Measurements from ENCODE around the gene NGF.

The NGF gene

GRCh38 chr1:115255154-115255553, 82.9 kb downstream of the NGF start:
- TF ChIP-seq CTCF (IDR thresholded peaks at IDR 0.05), result no peak

GRCh38 chr1:115252585-115252984, 85.5 kb downstream of the NGF start:
- TF ChIP-seq CTCF (IDR thresholded peaks at IDR 0.05), result no peak

GRCh38 chr1:115251856-115252255, 86.2 kb downstream of the NGF start:
- TF ChIP-seq CTCF (IDR thresholded peaks at IDR 0.05), result no peak

- no peak for TF ChIP-seq CTCF (IDR thresholded peaks at IDR 0.05)
Measured at GRCh38 chr1:115251340-115251748, 86.7 kb downstream of the NGF start.

GRCh38 chr1:115246526-115246925, 91.5 kb downstream of the NGF start:
- no peak for TF ChIP-seq CTCF (IDR thresholded peaks at IDR 0.05)

- no peak for TF ChIP-seq CTCF (IDR thresholded peaks at IDR 0.05)
Measured at GRCh38 chr1:115245227-115245626, 92.8 kb downstream of the NGF start.

GRCh38 chr1:115242543-115242942, 95.5 kb downstream of the NGF start:
- no peak for TF ChIP-seq CTCF (IDR thresholded peaks at IDR 0.05)

- no peak for TF ChIP-seq CTCF (IDR thresholded peaks at IDR 0.05)
Measured at GRCh38 chr1:115241309-115241708, 96.7 kb downstream of the NGF start.
